NB4 (cell line): ENCODE results near the gene SLC25A38.
A peak's percentile ranks its signal among the peaks of the same experiment; 100 is the strongest.
"Not testable (repeated sequence)": the region's sequence is repeated elsewhere in the genome, so short reads cannot be mapped to it uniquely, and the experiment has no call there.

Source experiments
- DNase-seq: peaks from one replicate; pipeline ENCODE4 v3.0.0; 2010; ENCODE audit warnings: low read depth
- H3K4me3 ChIP-seq: one replicate; pipeline ENCODE4 v1.5.1; 2011; ENCODE audit warnings: mild to moderate bottlenecking, low read depth, low read length, moderate library complexity
- MYC ChIP-seq: IDR thresholded peaks from 2 replicates; pipeline ENCODE4 v1.6.1; 2011; ENCODE audit warnings: low read depth, low read length
- POLR2A ChIP-seq: IDR thresholded peaks from 2 replicates; pipeline ENCODE4 v1.6.1; 2011; ENCODE audit warnings: mild to moderate bottlenecking; ENCODE audit not compliant: insufficient read length; ENCODE audit errors: extremely low read depth
- TF ChIP-seq, protein P1 (sequence below): IDR thresholded peaks from 2 replicates; pipeline ENCODE4 v1.6.1; 2011; ENCODE audit warnings: low read depth, low read length
- TF ChIP-seq, protein P2 (sequence below): IDR thresholded peaks from one replicate; pipeline ENCODE4 v1.5.1; 2012; ENCODE audit warnings: low read depth, low read length

Gene SLC25A38

DNA sequence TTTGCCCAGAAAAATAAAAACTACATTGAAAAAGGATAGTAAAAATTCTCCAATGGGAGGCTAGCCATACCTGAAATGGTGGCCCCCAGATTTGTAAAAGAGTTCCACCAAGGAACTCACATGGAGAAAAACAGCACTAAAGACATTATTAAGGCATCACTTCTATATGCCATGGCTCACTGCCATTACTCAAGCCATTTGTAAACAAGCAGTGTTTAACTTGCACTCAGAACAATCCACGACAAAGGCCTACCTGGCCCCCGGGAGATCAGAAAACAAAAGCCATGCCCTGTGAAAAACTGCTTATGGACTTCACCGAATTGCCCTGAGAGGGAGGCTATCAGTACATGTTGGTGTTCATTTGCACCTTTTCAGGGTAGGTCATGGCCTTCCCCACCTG is 34.1 kb upstream of the SLC25A38 start:
- H3K4me3 ChIP-seq, result no peak overlapping the region
- no peak for DNase-seq
- TF ChIP-seq, protein P1, sequence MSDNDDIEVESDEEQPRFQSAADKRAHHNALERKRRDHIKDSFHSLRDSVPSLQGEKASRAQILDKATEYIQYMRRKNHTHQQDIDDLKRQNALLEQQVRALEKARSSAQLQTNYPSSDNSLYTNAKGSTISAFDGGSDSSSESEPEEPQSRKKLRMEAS, result no peak
- TF ChIP-seq, protein P2, sequence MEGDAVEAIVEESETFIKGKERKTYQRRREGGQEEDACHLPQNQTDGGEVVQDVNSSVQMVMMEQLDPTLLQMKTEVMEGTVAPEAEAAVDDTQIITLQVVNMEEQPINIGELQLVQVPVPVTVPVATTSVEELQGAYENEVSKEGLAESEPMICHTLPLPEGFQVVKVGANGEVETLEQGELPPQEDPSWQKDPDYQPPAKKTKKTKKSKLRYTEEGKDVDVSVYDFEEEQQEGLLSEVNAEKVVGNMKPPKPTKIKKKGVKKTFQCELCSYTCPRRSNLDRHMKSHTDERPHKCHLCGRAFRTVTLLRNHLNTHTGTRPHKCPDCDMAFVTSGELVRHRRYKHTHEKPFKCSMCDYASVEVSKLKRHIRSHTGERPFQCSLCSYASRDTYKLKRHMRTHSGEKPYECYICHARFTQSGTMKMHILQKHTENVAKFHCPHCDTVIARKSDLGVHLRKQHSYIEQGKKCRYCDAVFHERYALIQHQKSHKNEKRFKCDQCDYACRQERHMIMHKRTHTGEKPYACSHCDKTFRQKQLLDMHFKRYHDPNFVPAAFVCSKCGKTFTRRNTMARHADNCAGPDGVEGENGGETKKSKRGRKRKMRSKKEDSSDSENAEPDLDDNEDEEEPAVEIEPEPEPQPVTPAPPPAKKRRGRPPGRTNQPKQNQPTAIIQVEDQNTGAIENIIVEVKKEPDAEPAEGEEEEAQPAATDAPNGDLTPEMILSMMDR, result no peak
- TF ChIP-seq MYC, result no peak
- TF ChIP-seq POLR2A, result no peak

DNA sequence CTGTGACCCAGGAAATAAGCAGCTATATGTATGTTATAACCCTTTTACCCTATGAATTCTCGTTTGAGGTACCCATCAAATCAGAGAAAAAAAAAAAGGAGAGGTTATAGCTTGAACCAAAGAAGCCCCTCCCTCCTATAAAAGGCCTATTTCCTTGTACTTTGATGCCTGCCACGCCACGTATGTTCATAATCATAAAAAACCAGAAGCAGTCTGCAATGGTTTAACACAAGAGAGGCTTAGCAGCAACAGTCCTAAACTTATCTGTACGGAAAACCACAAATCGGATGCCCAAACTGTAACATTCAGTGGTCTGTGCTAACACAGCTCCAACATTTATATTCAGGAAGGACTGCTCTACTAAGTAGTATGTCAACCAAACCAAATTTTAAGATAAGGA is 32.5 kb upstream of the SLC25A38 start:
- TF ChIP-seq POLR2A, result no peak
- TF ChIP-seq, protein P2, result no peak
- TF ChIP-seq, protein P1, result no peak
- no peak for TF ChIP-seq MYC
- no peak overlapping the region for H3K4me3 ChIP-seq
- DNase-seq, result peak; percentile 54

DNA sequence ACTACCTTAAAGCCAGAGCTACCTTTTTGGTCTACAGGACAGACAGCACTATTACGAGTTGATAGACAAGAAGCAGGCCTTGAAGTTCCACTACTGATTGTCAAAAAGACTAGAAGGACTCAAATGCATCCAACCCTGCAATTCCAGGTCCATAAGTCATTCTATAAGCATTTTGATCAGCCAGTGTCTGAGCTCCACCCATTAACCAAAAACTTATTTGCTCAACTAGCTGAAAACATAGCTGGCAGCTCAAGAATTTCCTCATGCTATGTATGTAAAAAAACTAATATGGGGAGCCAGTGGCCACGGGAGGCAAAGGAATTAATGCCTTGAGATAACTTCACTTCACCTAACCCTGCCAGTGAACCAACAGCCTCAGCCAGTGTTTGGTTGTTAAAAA is 32.0 kb upstream of the SLC25A38 start:
- not testable (repeated sequence) for H3K4me3 ChIP-seq, DNase-seq

DNA sequence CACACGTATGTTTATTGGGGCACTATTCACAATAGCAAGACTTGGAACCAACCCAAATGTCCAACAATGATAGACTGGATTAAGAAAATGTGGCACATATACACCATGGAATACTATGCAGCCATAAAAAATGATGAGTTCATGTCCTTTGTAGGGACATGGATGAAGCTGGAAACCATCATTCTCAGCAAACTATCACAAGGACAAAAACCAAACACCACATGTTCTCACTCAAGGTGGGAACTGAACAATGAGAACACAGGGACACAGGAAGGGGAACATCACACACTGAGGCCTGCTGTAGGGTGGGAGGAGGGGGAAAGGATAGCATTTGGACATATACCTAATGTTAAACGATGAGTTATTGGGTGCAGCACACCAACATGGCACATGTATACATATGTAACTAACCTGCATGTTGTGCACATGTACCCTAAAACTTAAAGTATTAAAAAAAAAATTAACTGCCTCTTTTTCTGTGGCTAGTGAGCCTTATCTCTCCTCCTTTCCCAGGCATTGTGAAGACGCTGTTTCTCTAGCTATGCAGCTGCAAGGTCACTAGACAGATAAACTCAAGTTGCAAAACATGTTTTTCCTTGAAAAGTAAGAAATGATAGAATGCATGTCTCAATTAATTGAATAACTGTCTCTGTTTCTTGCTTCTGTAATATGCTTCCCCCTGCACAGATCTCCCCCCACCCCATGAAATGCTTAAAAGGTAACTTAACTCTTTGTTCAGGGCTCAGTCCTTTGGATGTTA is 29.8 kb upstream of the SLC25A38 start:
- not testable (repeated sequence) for DNase-seq, H3K4me3 ChIP-seq

DNA sequence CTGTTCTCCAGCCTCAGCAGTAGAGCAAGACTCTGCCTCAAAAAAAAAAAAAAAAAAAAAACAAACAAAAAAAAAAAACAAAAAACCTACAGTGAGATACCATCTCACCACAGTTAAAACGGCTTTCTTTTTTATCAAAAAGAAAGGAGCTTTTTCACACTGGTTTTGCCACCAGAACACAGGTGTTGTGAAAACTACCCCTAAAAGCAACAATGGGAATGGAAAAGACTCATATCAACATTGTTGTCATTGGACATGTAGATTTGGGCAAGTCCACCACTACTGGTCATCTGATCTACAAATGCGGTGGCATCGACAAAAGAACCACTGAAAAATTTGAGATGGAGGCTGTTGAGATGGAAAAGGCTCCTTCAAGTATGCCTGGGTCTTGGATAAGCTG is 24.8 kb upstream of the SLC25A38 start:
- H3K4me3 ChIP-seq, result no peak overlapping the region
- no peak for DNase-seq
- TF ChIP-seq MYC, result no peak
- TF ChIP-seq POLR2A, result no peak
- TF ChIP-seq, protein P1, result no peak
- TF ChIP-seq, protein P2, result no peak

DNA sequence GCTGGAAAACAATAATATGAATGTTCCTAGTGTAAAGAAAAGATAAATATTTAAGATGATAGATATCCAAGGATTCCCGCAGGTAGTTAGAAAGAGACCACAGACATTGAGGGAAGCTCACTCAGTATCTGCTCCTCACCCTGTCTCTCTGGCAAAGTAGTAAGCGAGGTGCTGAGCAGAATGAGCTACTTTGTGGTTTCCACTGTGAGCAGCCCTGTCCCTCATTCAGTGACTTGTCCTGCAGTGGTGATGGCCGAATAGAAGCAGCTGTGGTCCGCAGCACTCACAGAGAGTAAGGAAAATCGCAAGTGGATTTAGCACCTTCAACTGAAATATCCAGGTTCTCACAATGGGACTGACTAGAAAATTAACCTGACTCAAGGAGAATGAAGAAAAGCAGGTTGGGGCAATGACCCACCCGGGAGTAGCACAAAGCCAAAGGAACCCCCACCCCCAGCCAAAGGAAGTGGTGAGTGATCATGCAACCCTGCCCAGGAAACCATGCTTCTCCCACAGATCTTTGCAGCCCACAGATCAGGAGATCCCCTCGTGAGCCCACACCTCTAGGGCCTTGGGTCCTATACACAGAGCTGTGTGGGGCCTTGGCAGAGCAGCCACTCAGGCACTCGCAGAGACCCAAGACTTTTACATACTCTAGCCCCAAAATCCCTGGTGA is 21.8 kb upstream of the SLC25A38 start:
- TF ChIP-seq, protein P1, result peak; percentile 58; the same call in 1 of the 2 replicates
- TF ChIP-seq, protein P2, result no peak
- peak; percentile 90 for DNase-seq
- H3K4me3 ChIP-seq, result peak overlapping the region; percentile 50

DNA sequence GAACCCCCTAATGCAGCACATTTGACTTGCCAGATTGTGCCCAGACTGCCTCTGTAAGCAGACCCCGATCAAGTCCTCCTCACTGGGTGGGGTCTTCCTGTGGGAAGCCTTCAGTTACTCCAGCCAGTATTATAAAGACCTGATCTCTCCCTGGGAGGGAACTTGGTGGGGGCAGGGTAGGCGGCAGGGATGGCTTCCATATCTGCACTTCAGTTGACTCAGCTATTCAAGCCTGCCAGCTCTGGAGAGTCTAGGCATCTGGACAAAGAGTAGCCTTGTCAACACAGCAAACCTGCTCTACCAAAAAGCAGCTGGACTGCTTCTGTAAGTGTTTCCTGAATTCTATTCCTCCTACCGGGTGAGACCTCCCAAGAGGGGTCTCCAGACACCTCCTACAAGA is 21.0 kb upstream of the SLC25A38 start:
- TF ChIP-seq, protein P2, result no peak
- TF ChIP-seq, protein P1, result no peak
- TF ChIP-seq POLR2A (no peak), MYC (no peak)
- peak; percentile 38 for DNase-seq
- no peak overlapping the region for H3K4me3 ChIP-seq
